Heart right ventricle (tissue), 16 donors: Measurements from ENCODE around the gene SHROOM3. TPM values are rescaled to one million over a fixed set of nuclear protein-coding genes. Genes with fewer than 3 reads are reported as not detected.

Source experiments
- ATAC-seq, 8 donors: fragments of 200-7000 bp; cut with Tn5 transposase; one replicate each; pipeline ENCODE4 v1.9.1; 2020; ENCODE audit warnings: mild to moderate bottlenecking in 8 of 8, moderate library complexity in 8 of 8, moderate number of reproducible peaks in 1 of 8
- DNase-seq, 2 donors: peaks; one replicate each; pipeline ENCODE4 v3.0.0-alpha.2; 2020
- H3K27ac ChIP-seq, 10 donors: fragments of 200-600 bp; sonication (generic) in 2 of 10; one replicate each; pipeline versions ENCODE4 v1.5.0 to v1.8.0; 2020 to 2022; ENCODE audit warnings: mild to moderate bottlenecking in 3 of 10
- H3K27me3 ChIP-seq, 7 donors: fragments of 200-600 bp; one replicate each; pipeline ENCODE4 v1.8.0; 2021 to 2022; ENCODE audit warnings: mild to moderate bottlenecking in 2 of 7
- H3K36me3 ChIP-seq, 9 donors: fragments of 200-600 bp; sonication (generic) in 1 of 9; one replicate each; pipeline versions ENCODE4 v1.5.0 to v1.8.0; 2020 to 2022; ENCODE audit warnings: mild to moderate bottlenecking in 2 of 9
- H3K4me1 ChIP-seq, 9 donors: fragments of 200-600 bp; sonication (generic) in 1 of 9; one replicate each; pipeline versions ENCODE4 v1.5.0 to v1.8.0; 2020 to 2022; ENCODE audit warnings: mild to moderate bottlenecking in 4 of 9
- H3K4me3 ChIP-seq, 10 donors: fragments of 200-600 bp; sonication (generic) in 2 of 10; one replicate each; pipeline versions ENCODE4 v1.5.0 to v1.8.0; 2020 to 2022; ENCODE audit warnings: mild to moderate bottlenecking in 7 of 10, moderate library complexity in 2 of 10
- H3K9me3 ChIP-seq, 11 donors: fragments of 200-600 bp in 10 of 11; sonication (generic) in 2 of 11; one replicate each; pipeline versions ENCODE4 v1.5.0 to v1.8.0; 2013 to 2022; ENCODE audit warnings: mild to moderate bottlenecking in 2 of 11, control low read depth in 1 of 11, moderate library complexity in 1 of 11
- WGBS, 2 donors: extraction: QIAGEN DNeasy Blood & Tissue Kit; methylation state at CpG; one replicate each; pipeline ENCODE4 v1.1.7; 2013; ENCODE audit warnings: inconsistent platforms in 1 of 2; 5-methylcytosine and 5-hydroxymethylcytosine counted together
- intact Hi-C, 10 donors: fragments of 100-400 bp; cut with DNase I; formaldehyde crosslinking; loops; one replicate each; pipeline versions ENCODE4 v1.11.1 to v1.14.2; 2022
- polyA plus RNA-seq, 2 donors: library from polyadenylated mRNA; stranded (reverse); fragments of 200-250 nt; gene quantifications; one replicate each; pipeline ENCODE4 v1.2.3, GENCODE V29; 2013
- total RNA-seq, 10 donors: library from RNA; stranded (reverse); fragmentation: NEBNext Ultra II Directional in 3 of 10; extraction: Animal tissue kit (Norgen Biotek cat#: 25700) in 3 of 10; gene quantifications; one replicate each; pipeline versions ENCODE4 v1.2.1 to v1.2.4, GENCODE V29; 2021 to 2023
- TF ChIP-seq, protein P1 (sequence below), 9 donors: fragments of 200-600 bp; sonication (generic) in 2 of 9; IDR thresholded peaks; one replicate each; pipeline versions ENCODE4 v1.5.0 to v1.8.0; 2021 to 2022; ENCODE audit warnings: antibody characterized with exemption in 9 of 9, mild to moderate bottlenecking in 5 of 9, moderate library complexity in 1 of 9
- donor health status: Arrhythmogenic right ventricular cardiomyopathy.
- donor health status: ischemic (EF 13 %, LVEDD 7.1; RV severe dilation, severe dysfunction).
- donor health status: healthy with polysubstance abuse.
- donor health status: DM: no; HTN: yes; CAD: no.
- donor health status: DM: no; HTN: no; CAD: no.
- donor health status: ischemic (EF 25% LVEDD 6.9; RV normal size, moderate dysfunction).
- donor health status: ischemic (EF 25% LVEDD 5.7; RV mildly dilated, moderate dysfunction).
- donor health status: healthy.
- donor health status: DM: yes; HTN: yes; CAD: no.
- donor health status: Ischemic cardiomyopathy.
- donor health status: ischemic (EF 35%, LVEDD 5.7; RV mildly dilated, moderate dysfunction).
- donor health status: nonischemic (EF 11% LVEDD 7.7; RV severe dilation, severe dysfunction).
- donor health status: DM: yes; HTN: yes; CAD: no.
- donor health status: PGD.
- donor health status: ischemic (EF 29% LVEDD 5.4; RV normal size, mild dysfunction).
- donor health status: nonischemic (EF 23%, LVEDD 6.1; RV moderate dilation, normal function).

The SHROOM3 gene
- total and polyA plus RNA-seq, 12 donors, result 1.7 to 33.3 (median 15.9) TPM

DNA sequence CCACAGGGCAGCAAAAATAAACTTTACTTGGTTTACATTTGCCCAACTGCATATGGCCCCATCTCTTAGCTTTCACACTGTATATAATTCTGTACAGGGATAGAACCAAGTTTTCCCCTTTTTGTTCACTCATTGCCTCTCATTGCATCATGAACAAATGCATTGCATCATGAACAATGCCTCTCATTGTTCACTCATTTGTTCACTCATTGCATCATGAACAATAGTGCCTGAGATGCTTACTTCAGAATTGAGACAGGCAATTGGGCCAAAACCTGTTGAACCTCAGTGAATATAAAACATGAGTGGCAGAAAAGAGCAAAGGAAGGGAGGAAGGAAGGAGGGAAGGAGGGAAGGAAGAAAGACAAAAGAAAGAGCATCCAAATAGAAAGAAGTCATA, 364.7 kb downstream of the SHROOM3 start:
- intact Hi-C loops, result loop anchor here in 1 of 10 donors (5.0 kb wide), 1 partner anchor 148 kb away; the partner anchor contains the start of gene SEPTIN11
- no peak for ATAC-seq

DNA sequence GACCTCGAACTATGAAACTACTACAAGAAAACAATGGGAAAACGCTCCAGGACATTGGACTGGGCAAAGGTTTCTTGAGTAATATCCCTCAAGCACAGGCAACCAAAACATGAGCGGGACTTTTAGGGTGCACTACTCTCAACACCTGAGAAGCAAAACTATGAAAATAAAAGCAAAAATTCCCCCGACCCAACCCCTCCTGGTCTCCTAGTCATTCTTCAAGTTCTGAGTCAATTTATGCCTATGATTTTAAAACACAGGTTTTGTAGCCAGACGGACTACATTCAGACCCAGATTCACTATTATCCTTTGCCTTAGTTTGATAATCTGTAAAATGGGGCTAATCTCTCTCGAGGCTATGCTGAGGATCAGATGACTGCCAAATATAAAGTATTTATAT, 365.9 kb downstream of the SHROOM3 start:
- no peak for DNase-seq
- H3K27me3 ChIP-seq, result peaks cover 0 to 11% (median 6%) of the 10 kb centered on the region in 7 donors
- H3K36me3 ChIP-seq, result no peaks in the 10 kb centered on the region
- no peak for ATAC-seq
- intact Hi-C loops, result loop anchor here in 1 of 10 donors (5.0 kb wide), 1 partner anchor 146 kb away; the partner anchor contains the start of gene SEPTIN11
- WGBS, 2 donors, result 88 to 95% methylated on average over 6 of the region's 6 CpGs
- TF ChIP-seq, protein P1, sequence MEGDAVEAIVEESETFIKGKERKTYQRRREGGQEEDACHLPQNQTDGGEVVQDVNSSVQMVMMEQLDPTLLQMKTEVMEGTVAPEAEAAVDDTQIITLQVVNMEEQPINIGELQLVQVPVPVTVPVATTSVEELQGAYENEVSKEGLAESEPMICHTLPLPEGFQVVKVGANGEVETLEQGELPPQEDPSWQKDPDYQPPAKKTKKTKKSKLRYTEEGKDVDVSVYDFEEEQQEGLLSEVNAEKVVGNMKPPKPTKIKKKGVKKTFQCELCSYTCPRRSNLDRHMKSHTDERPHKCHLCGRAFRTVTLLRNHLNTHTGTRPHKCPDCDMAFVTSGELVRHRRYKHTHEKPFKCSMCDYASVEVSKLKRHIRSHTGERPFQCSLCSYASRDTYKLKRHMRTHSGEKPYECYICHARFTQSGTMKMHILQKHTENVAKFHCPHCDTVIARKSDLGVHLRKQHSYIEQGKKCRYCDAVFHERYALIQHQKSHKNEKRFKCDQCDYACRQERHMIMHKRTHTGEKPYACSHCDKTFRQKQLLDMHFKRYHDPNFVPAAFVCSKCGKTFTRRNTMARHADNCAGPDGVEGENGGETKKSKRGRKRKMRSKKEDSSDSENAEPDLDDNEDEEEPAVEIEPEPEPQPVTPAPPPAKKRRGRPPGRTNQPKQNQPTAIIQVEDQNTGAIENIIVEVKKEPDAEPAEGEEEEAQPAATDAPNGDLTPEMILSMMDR (IDR thresholded peaks at IDR 0.05), result no peak
- H3K27ac ChIP-seq, result peak overlapping the region in 4 of 10 donors; percentile 68 to 88 (median 79)
- H3K4me3 ChIP-seq, result no peak overlapping the region
- H3K4me1 ChIP-seq, result peaks cover 0 to 38% (median 13%) of the 10 kb centered on the region in 9 donors
- no peaks in the 10 kb centered on the region for H3K9me3 ChIP-seq

More for the DNA sequence above, 364.7 kb downstream of the SHROOM3 start:
- Histone ChIP-seq H3K4me1 (peaks cover 0 to 36% (median 13%) of the 10 kb centered on the region in 9 donors), H3K4me3 (no peak overlapping the region), H3K27ac (no peak overlapping the region), H3K36me3 (no peaks in the 10 kb centered on the region), H3K9me3 (peaks cover 0 to 4% (median 0%) of the 10 kb centered on the region in 11 donors), H3K27me3 (peaks cover 0 to 11% (median 6%) of the 10 kb centered on the region in 7 donors)
- no peak for DNase-seq
- TF ChIP-seq, protein P1 (IDR thresholded peaks at IDR 0.05), result no peak

DNA sequence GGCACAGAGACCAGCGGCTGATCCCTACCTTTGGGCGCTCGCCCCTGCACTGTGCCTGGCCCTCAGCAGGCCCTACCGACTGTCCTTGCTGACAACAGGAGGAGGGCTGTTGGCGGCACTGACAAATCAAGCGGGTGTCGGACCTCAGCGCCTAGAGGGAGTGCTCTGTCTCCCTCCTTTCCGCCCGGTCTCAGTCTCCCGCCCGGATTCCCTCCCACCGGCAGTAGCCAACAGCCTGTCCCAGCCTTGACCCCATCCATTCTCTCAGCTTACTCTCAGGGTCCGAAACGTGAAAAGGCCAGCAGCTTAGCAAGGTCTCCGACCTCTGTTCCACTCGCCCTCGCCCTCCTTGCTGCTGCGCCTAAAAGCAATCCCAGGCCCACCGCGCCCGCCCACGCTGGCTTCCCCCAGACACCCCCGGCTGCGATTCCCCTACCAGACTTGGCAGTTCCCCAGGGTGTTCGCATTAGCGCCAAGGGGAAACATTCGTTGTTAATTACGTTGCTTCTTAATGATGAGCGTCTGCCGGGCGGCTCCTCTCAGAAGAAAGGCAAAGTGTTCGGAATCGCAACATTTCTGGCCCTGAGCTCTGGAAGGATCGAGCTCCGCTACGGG, 366.7 kb downstream of the SHROOM3 start:
- Histone ChIP-seq H3K27me3 (peaks cover 0 to 11% (median 6%) of the 10 kb centered on the region in 7 donors), H3K4me1 (peaks cover 0 to 38% (median 13%) of the 10 kb centered on the region in 9 donors), H3K27ac (peak overlapping the region; percentile 34 to 88 (median 74)), H3K4me3 (peak overlapping the region in 7 of 10 donors; percentile 11 to 38 (median 32)), H3K9me3 (peaks cover 0 to 3% (median 0%) of the 10 kb centered on the region in 11 donors), H3K36me3 (no peaks in the 10 kb centered on the region)
- peak; percentile 51 to 52 for DNase-seq
- peak; percentile 48 to 92 (median 84) for ATAC-seq
- intact Hi-C loops, result loop anchor here in 1 of 10 donors (5.0 kb wide), 1 partner anchor 146 kb away; the partner anchor contains the start of gene SEPTIN11
- WGBS, 2 donors, result 31 to 34% methylated on average over 37 of the region's 37 CpGs
- TF ChIP-seq, protein P1 (IDR thresholded peaks at IDR 0.05), result no peak

DNA sequence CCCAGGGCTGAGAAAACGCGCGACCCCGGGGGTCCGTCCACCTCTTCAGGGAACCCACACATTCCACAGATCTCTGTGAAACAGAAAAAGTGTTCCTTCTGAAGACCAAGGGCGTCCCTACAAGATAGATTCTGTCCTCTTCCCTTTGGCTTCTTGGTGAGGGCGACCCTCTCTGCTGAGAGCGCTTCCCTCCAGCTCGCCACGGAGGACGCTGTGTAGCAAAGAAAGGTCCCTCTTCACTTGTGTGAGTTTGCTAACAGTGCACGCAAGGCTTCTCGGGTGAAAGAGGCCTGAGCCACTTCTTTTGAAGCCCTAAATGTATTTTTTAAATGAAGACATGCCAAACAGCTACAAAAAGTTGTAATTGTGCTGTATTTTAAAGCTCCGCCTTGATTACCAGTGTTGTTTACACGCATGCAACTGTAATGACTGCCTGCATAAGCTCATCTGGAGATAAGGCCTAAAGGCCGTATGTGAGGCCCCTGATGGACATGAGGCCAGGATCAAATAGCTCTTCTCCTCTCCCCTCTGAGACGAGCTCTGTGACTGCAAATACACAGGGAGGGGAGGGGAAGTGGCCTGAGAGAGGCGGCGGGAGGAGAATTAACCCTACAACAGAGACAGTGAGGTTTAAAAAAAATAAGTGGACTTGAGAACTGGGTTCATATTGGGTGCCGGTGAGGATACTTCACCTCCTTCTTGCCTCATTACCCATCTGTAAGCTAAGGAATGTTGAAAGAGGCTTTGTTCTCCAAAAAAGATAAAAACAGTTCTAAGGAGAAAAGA, 367.4 kb downstream of the SHROOM3 start:
- intact Hi-C loops, result loop anchor here in 1 of 10 donors (5.0 kb wide), 1 partner anchor 145 kb away; the partner anchor contains the start of gene SEPTIN11
- whole genome bisulfite sequencing, 2 donors, result 50 to 53% methylated on average over 20 of the region's 20 CpGs
- Histone ChIP-seq H3K4me3 (peak overlapping the region in 7 of 10 donors; percentile 11 to 38 (median 32)), H3K36me3 (no peaks in the 10 kb centered on the region), H3K9me3 (peaks cover 0 to 10% (median 0%) of the 10 kb centered on the region in 11 donors), H3K27ac (peak overlapping the region; percentile 34 to 88 (median 74)), H3K4me1 (peaks cover 0 to 38% (median 13%) of the 10 kb centered on the region in 9 donors), H3K27me3 (peaks cover 0 to 11% (median 6%) of the 10 kb centered on the region in 7 donors)
- peak in 1 of 2 donors; percentile 17 for DNase-seq
- ATAC-seq, result peak; percentile 43 to 83 (median 67)
- TF ChIP-seq, protein P1 (IDR thresholded peaks at IDR 0.05), result peak in 1 of 9 donors; percentile 25
